Measurements from ENCODE around the gene CREB3. TPM values are rescaled to one million over a fixed set of nuclear protein-coding genes. Genes with fewer than 3 reads are reported as not detected.

The CREB3 gene
- total RNA-seq, 2 donors from 2014 or later = 23.9 to 40.3 TPM

GRCh38 chr9:35783418-35783817 is 51.0 kb downstream of the CREB3 start:
- H3K9me3 Mint-ChIP-seq = no peaks in the 10 kb centered on the region
- H3K36me3 Mint-ChIP-seq (ENCODE audit: low read depth) = peaks cover 55% of the 10 kb centered on the region
- peaks cover 6% of the 10 kb centered on the region for H3K4me1 Mint-ChIP-seq
- H3K27me3 Mint-ChIP-seq = no peaks in the 10 kb centered on the region
- no peak overlapping the region for H3K4me3 Mint-ChIP-seq
- no peak overlapping the region for H3K27ac Mint-ChIP-seq
- ATAC-seq (replicated peaks) = no peak

Other genes with a start within 250 kb of the CREB3 start
- 1 to 10 TPM; 1.3 to 1.9 TPM for gene RUSC2, start 242.6 kb upstream of the CREB3 start, total RNA-seq
- 10 to 100 TPM; 23.5 to 39.0 TPM for gene TESK1, start 127.4 kb upstream of the CREB3 start, total RNA-seq
- 10 to 100 TPM in 1 of 2 donors, 1 to 10 TPM in 1; 7.5 to 43.2 TPM for gene CD72, start 114.3 kb upstream of the CREB3 start, total RNA-seq
- gene SIT1, start 81.7 kb upstream of the CREB3 start, total RNA-seq = 100 to 1,000 TPM in 1 of 2 donors, 10 to 100 TPM in 1; 97.0 to 135 TPM
- gene RMRP, start 74.6 kb upstream of the CREB3 start, total RNA-seq = over 10,000 TPM in 1 of 2 donors, 1,000 to 10,000 TPM in 1; 5,785 to 10,768 TPM
- gene CCDC107, start 74.4 kb upstream of the CREB3 start, total RNA-seq = 10 to 100 TPM; 17.5 to 19.8 TPM
- 10 to 100 TPM in 1 of 2 donors, 1 to 10 TPM in 1; 9.4 to 16.1 TPM for gene ARHGEF39, start 67.5 kb upstream of the CREB3 start, total RNA-seq
- 10 to 100 TPM in 1 of 2 donors, under 1 TPM in 1; 0.89 to 31.7 TPM for gene CA9, start 58.7 kb upstream of the CREB3 start, total RNA-seq
- 1 to 10 TPM; 4.1 to 6.2 TPM for gene TPM2, start 42.7 kb upstream of the CREB3 start, total RNA-seq
- gene TLN1, start 471 bp upstream of the CREB3 start, total RNA-seq = 100 to 1,000 TPM; 293 to 458 TPM
- gene GBA2, start 16.6 kb downstream of the CREB3 start, total RNA-seq = 10 to 100 TPM; 27.0 to 36.0 TPM
- gene RGP1, start 16.6 kb downstream of the CREB3 start, total RNA-seq = 10 to 100 TPM; 18.9 to 25.6 TPM
- not detected for gene MSMP, start 21.6 kb downstream of the CREB3 start, total RNA-seq
- gene NPR2, start 58.9 kb downstream of the CREB3 start, total RNA-seq = 10 to 100 TPM; 11.1 to 11.6 TPM
- gene SPAG8, start 79.6 kb downstream of the CREB3 start, total RNA-seq = under 1 TPM; 0.43 to 0.58 TPM
- gene HINT2, start 82.4 kb downstream of the CREB3 start, total RNA-seq = 10 to 100 TPM; 27.7 to 38.0 TPM
- not detected for gene FAM221B, start 96.1 kb downstream of the CREB3 start, total RNA-seq
- gene TMEM8B, start 96.6 kb downstream of the CREB3 start, total RNA-seq = 1 to 10 TPM; 2.4 to 6.8 TPM
- not detected for gene OR13J1, start 137.7 kb downstream of the CREB3 start, total RNA-seq
- not detected for gene HRCT1, start 173.5 kb downstream of the CREB3 start, total RNA-seq
- not detected for gene SPAAR, start 176.8 kb downstream of the CREB3 start, total RNA-seq
- not detected for gene OR2S2, start 225.5 kb downstream of the CREB3 start, total RNA-seq